Astrocyte of the spinal cord (primary cell): ENCODE data around the gene CAPN13.

Experiments used
- DNase-seq: peaks from one replicate; pipeline ENCODE4 v3.0.0; 2011; ENCODE audit warnings: low read depth, low spot score
- H3K4me3 ChIP-seq: 2 replicates; pipeline ENCODE4 v1.5.1; 2011; ENCODE audit warnings: low read depth, mild to moderate bottlenecking, low read length, moderate library complexity
- CTCF ChIP-seq: IDR thresholded peaks from 2 replicates; pipeline ENCODE4 v1.5.1; 2012; ENCODE audit warnings: low read depth, mild to moderate bottlenecking, low read length, inconsistent platforms
- in situ Hi-C: cut with HindIII; loops from 2 replicates; pipeline ENCODE4 v1.10.0; 2017; ENCODE audit warnings: low sequenced_read_pairs

CAPN13 gene

GRCh38 chr2:30801821-30802455 is 5.3 kb downstream of the CAPN13 start:
- no peak for TF ChIP-seq CTCF
- H3K4me3 ChIP-seq = no peak overlapping the region
- no peak for DNase-seq
- in situ Hi-C loops = no loop called here

GRCh38 chr2:30800159-30800558 is 7.1 kb downstream of the CAPN13 start:
- in situ Hi-C loops = no loop called here
- no peak for DNase-seq
- no peak for TF ChIP-seq CTCF
- no peak overlapping the region for H3K4me3 ChIP-seq

- in situ Hi-C loops = no loop called here
Measured at GRCh38 chr2:30799366-30799765, 7.9 kb downstream of the CAPN13 start.

GRCh38 chr2:30798536-30798991 is 8.7 kb downstream of the CAPN13 start:
- TF ChIP-seq CTCF = no peak
- no peak for DNase-seq
- no peak overlapping the region for H3K4me3 ChIP-seq
- in situ Hi-C loops = no loop called here

More at GRCh38 chr2:30799366-30799765, 7.9 kb downstream of the CAPN13 start:
- no peak overlapping the region for H3K4me3 ChIP-seq
- TF ChIP-seq CTCF = no peak
- no peak for DNase-seq

- in situ Hi-C loops = no loop called here
- TF ChIP-seq CTCF = no peak
- no peak for DNase-seq
- H3K4me3 ChIP-seq = no peak overlapping the region
Measured at GRCh38 chr2:30797381-30798015, 9.7 kb downstream of the CAPN13 start.

- DNase-seq = no peak
- no peak for TF ChIP-seq CTCF
- H3K4me3 ChIP-seq = no peak overlapping the region
- in situ Hi-C loops = no loop called here
Measured at GRCh38 chr2:30796699-30797098, 10.5 kb downstream of the CAPN13 start.
